Dermis microvascular lymphatic vessel endothelial cell (primary cell): ENCODE measurements around the gene PBX1. TPM values are rescaled to one million over a fixed set of nuclear protein-coding genes. Genes with fewer than 3 reads are reported as not detected.

Source experiments
- DNase-seq, 2 donors: peaks; one replicate each; pipeline versions ENCODE4 v3.0.0 to v3.0.0-alpha.2; 2010; ENCODE audit warnings: low read depth in 2 of 2
- total RNA-seq: library from RNA; depleted of rRNA; stranded (reverse); fragments of >200 nt; gene quantifications from 2 replicates; pipeline ENCODE4 v1.2.1, GENCODE V29; 2014

The PBX1 gene
- total RNA-seq, 1 donor from 2014 or later: 0.39 TPM

DNA sequence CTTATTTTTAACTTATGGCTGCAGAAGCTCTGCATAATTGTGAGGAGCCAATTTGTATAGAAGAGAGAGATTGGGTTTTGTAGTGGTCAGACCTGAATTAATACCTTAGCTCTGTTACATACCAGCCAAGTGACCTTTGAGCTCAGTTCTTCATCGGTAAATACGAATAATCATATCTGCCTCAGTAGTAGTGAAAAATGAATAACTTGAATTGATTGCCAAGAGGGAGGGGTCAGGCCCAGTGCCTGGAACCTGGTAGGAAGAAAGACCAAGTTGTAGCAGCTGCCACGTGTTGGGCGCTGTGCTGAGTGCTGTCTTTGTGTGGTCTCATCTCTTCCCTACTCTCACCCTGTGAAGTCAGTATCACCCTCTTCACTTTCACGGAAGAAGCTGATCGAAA lies 247.5 kb downstream of the PBX1 start:
- DNase-seq: no peak

DNA sequence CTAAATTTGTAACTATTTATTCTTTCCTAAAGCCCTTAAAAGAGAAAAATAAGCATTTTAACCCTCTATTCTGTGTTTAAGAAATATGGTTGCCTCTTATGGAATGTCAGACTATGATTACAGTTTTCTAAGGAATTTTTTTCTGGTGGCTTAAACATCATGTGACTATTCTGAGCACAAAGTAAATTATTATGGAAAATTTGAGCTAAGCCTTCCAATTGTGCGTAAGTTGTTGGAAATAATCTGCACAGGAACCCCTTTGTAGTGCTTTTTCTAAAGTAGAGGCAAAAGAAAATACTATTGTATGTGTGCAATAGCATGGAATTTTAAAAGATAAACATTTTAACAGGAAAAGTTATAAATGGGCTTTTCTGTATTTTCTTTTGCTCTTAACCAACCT lies 254.8 kb downstream of the PBX1 start:
- no peak for DNase-seq

DNA sequence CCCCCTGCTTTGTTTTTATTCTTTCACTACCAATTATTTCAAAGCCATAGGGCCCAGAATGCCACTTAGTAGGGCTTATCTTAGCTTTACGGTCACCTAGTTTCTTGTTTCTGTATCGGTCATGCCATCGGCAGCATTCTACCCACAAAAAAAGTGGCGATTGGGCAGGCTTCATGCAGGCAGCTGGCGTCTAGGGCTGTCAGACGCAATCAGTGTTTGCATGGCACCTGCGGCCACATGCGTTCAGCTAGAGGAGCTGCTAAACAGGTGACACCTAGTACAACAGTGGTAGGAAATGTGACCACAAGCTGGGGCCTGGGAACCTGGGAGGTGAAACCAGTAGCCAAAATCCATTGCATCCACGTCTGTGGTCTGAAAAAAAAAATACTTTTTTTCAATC lies 262.7 kb downstream of the PBX1 start:
- DNase-seq: no peak

DNA sequence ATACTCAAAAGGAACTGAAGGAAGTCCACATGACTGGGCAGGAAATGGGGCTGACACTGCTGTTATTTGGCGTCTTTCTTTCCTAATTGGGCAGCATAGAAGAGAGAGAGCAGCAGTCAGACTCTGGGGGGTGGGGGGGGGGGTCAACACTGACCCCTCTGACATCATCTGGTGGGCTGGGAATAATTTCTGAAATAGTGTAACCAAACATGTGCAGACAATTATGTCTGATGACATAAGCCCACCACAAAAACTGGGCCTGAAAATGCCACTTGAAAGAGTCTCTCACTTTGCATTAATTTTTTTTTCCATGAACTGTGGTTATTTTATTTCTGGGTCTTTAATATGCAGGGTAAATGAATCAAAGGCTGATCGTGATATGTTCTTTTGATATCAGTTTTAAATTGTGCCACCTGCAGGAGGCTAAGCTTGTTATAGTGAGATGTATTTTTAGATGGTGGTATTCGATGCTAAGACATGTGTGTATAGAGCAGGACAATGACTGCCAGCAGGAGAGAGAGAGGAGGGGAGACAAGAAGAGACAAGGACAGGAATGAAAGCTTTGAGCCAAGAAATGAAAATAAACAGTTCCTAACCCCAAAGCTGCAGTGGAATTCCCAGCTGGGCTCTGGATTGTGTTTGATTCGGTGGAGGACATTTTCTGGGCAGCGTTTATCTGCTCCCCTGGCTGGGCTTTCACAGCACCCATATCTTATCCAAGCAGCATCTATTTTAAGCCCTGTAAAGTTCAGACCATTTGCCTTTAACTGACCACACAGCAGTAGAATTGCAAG lies 264.7 kb downstream of the PBX1 start:
- no peak for DNase-seq

DNA sequence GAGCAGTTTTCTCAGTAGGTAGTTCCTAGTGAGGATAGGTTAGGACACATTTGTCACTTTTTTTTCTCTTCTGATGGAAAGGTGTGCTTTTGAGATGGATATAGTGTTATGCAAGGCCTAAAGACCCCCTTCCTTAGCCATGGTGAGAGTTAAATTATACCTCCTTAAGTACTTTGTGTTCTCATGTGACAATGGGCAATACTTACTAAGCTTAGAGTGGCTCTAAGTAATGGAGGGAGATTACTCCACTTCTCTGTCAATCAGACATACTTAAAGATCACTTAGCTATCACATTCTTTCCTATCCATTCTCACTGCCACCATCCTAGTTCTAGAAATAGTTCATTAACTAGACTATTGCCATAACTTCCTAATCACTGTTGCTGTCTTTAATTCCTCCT lies 265.6 kb downstream of the PBX1 start:
- no peak for DNase-seq

DNA sequence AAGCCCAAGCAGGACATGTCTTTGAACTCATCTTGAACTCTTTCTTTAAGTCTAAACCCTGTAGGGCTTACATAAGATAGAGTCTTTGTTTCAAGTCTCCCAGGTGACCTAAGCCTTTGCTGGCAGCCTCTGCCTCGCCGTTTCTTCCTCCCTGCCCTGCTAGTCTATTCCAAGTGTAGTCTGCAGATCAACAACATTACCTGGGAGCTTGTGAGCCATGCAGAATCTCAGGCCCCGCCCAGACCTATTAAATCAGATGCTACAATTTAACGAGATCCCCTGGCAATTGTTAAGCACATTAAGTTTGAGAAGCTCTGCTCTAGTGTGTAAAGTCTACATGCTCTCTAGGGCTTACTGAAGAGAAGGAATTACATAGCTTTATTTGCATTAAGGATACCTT lies 271.6 kb downstream of the PBX1 start:
- no peak for DNase-seq

DNA sequence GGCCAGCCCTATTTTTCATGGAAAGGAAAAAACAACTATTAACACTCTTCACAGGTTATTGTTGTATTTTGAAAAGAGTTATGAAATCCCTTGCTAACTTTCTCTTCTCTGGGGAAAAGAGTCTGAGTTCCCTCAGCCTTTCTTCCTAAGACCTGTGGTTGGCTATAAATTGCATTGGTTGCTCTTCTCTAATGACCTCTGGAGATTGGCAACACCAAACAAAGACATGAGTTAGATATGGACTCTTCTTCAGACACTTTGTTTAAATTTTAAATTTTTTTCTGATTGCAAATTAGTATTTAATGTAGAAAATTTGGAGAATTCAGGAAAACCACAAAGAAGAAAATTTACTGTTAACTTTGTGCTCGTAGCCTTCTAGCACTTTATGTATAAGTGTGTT lies 275.7 kb downstream of the PBX1 start:
- no peak for DNase-seq

DNA sequence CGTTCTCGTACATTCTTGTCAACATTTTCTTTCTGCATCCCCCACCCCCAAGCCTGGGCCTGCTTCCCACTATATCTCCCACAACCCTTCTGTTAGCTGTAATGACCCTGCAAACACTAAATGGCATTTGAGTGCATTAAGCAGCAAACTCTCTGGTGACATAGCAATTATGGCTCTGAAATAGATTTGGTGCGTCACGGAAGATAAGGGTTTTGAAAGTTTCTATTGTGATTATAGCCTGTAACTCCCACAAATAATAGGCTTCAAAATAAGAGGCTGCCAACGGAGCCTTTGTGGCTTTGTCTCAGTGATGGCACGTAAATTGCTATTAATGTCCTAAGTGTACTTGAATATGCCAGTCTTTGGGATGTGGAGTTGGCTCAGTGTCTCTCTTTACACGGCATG lies 277.6 kb downstream of the PBX1 start:
- no peak for DNase-seq

DNA sequence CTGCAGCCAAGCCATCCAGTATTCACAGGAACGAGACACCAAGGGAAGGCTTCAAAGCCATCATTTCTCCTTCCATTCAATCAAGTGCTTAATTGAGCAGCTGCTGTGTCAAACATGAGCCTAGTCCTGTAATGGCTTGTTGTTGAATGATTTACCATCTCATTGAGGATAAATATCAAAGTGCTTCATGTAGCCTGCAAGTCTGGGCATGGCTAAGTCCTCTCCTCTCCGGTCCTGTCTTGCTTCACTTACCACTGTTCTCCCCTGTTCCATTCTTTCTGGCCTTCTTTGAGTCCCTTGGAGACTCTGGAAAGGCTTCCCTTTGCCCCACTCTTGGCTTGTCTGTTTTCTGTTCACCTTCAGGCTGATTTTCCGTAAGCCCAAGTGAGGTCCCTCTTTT lies 279.8 kb downstream of the PBX1 start:
- no peak for DNase-seq

DNA sequence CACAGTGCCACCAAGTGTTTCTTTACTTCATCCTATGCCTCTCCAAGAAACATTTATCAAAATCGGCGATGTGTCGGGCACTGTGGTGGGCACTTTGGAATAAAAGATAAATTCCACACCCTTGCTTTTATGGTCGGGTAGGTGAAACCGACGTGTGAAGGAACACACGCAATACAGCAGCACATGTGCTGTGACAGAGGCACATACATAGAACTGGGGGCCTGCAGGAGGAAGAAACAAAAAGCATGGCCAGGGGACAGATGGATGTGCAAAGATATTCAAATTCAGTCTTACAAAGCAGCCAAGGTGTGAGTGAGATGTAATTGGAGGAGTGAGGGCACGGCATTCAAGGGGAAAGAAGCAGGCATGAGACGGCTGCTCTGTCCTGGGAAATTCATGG lies 282.0 kb downstream of the PBX1 start:
- DNase-seq: no peak

DNA sequence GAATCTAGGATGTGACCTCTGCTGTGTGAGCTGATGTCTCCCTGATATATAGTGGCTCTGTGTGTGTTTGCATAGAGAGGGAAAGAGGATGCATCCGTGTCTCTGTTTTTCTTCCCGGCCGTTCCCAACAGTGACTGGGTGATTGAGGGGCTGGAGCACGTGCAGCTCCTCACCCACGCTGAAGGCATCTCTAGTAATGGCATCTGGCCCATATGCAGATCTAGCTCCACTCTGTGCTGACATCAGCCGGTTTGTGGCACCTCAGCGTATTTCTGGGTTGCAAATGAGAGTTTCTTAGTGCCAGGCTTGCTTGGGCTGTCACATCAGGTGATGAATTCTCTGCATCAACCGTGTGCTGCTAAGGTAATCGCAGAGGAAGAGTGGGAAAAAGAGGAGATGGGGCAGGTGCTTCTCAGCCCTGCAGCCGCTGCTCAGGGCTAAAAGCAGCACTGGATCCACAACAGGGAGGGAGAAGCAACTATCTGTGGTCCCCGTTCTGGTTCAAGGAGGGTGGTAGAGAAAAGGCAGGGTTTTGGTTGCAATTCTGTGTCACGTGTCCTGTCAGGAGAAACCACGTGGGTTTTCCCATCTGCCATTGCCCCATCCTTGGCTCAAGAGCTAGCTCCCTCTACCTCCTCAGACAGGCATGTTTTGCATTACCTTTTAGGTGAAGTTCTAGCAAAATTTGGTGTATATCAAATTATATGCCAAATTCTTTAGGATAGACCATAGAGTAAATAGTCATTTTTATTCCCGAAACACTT lies 282.9 kb downstream of the PBX1 start:
- DNase-seq: no peak

DNA sequence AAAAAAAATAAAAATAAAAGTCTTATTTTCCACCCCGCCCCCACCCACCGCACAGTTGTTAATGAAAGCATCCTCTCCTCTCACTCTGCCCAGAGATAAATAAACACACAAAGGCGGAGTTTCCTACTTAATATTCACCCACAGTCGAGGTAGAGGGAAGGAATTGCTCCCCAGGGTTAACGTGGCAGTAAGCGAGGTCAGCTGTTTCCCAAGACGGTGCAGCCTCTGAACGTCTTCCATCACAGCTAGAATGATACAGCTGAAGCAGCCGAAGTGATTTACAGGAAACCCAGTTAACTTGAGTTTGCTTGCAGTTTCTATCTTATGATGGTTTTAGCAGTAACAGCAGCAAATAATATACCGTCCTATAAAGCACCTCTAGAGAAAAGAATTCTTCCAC lies 283.9 kb downstream of the PBX1 start:
- no peak for DNase-seq

DNA sequence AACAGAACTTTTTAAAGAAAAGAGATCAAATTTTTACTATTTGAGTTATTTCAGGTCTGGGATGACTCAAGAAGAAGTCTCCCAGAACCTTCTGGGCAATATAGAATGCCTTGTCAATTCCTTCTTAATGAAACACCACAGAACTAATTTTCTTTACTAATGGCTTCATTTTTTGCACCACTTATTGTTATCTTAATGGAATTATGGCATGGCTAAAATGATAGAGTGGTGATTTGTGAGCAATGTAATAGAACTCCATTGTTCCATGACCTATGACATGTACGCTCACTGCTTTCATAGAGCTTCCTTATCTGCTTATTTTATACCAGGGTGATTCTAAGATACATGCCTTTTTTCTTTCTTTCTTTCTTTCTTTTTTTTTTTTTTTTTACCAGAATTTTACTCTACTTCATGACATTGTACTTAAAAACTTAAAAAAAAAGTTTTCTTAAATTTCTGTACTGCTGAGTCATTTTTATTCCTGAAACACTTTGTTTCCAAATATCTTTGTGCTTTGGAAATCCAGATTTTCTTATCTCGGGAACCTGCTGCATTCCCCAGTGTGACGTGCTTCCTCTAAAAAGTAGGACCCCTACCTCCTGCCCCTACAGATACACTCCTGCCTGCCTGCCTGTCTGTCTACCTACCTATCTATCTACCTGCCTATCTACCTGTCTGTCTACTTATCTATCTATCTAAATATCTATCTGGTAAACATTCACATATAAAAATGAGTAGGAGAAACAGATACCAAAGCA lies 284.9 kb downstream of the PBX1 start:
- DNase-seq: no peak

DNA sequence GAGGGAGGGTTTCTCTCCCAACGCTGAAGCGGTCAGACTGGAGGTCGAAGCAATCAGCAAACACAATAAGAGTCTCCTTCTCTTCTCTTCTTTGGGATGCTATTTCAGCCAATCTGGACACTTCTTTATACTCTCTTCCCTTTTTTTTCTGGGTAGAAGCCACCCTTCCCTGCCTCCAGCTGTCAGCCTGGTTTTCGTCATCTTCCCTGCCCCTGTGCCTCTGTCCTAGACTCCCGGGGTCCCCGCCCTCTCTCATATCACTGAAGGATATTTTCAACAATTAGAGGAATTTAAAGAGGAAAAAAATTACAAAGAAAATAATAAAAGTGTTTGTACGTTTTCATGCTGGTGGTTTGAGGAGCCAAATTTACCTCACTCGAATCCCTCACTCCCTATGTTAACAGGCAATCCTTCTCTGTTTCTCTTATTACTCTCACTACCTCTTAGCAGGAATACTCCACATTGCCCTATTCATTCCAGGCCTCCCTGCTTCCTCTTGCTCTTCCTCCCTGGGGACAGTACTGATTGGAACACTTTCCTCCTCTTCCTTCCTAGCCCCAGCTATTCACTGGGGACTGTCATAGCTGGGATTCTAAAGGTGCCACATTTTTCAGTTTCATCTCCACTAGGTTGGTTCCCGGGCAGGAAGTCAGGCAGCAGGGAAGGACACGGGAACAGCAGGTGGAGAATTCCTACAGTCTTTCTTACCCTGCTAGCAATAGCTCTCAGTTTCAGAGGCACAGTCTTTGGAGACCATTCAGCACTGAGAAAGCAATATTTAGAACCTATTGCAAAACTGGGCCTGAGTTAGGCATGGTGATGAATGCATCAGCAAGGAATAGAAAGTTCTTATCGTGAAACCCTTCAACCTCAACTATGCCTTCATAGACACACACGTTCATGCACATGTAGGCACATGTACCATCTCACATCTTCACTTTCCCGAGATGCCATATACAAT lies 288.0 kb downstream of the PBX1 start:
- no peak for DNase-seq

DNA sequence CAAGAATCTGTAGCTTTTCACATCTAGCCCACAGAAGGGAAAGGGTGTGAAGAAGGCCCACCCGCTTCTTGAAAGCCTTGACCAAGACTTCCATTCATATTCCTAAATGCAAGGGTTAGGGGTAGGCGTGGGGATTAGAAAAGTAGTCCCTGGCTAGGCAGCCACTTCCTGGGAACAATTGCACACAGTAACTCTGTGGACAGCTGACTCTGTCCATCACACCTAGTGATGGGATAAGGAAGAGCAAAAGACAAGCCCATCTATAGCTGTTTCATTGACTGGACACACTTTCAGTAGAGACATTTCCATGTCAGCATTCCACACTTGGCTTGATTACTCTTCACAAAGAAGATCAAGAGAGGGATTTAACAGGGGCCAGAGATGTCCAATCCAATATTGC lies 294.2 kb downstream of the PBX1 start:
- no peak for DNase-seq

DNA sequence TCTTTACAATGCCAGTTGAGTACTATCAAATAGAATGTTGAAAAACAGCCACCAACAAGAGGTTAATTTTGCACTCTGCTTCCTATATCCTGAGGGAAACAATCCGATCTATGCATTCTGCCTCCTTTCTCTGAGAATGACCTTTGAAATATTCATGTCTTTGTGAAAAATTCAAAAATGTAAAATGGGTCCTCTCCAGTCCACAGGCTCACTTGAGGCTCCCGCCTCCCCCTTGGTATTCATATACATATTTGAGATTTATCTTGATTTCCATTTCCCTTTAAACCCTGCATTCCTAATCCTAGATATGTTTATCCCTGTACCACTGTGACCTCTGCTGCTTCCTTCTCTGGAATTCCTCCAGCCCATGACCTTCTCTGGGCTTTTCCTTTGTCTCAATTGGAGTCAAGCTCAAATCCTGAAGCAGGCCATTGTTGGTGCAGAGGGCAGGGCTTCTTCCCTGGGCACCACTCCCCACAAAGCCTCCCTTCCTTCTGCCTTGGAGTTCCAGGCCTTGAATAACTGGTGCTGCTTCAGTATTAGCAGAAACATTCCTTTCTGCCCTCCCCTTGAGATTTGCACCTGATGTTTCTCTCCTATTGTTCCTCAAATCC lies 296.8 kb downstream of the PBX1 start:
- DNase-seq: no peak

DNA sequence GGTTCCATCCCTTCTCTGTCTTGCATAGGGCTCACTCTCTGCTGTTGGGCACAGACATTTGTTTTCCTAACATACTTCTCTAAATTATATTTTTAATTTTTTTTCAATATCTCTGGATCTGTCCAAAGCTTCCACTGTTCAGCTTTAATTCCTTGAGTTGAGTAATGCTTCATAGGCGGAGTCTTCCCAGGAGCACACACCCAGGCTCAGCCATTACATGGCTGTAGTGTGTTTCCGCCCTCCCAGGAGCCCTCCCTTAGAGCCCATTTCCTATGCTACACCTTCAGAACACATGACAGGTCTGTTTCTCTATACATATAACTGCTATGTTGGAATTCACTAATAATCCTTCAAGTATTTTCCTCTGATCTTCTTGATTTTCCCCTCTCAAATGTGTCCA lies 297.4 kb downstream of the PBX1 start:
- DNase-seq: no peak

DNA sequence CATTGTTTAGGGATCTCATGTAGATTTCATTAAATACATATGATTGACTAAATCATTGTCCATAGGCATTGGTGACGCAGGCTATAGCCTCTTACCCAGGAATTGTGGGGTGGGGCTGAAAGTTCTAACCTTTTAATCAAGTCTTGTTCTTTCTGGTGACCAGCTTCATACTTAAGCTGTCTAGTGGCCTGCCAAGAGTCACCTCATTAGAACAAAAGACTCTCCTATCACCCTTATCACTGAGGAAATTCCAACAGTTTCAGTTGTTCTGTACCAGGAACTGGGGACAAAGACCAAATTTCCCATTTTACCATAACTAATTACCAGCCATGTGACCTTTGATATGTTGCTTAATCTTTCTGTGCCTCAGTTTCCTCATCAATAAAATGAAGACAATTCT lies 298.5 kb downstream of the PBX1 start:
- no peak for DNase-seq

DNA sequence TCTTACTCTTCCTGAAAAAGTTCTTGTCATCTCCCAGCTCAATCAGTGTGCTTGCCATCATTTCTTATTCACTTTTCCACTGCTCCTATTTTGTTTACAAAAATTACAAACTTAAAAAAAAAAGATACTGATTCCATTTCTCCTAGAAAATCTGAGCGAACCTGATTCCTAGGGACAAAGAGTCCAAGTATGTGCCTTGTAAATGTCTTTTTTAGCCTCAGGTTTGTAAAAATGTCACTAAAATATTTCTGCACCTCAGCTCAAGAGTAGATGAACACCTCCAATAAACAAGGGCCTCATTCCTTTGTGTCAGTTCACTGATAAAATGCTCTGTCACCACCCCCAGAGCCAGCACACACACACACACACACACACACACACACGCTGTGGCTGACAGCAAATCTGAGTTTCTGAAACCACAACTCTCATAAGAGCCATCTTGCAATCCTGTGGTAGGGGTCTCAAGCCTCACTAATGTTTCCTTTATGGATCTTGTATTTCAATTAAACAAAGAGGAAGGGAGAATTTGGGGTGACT lies 299.2 kb downstream of the PBX1 start:
- DNase-seq: no peak

DNA sequence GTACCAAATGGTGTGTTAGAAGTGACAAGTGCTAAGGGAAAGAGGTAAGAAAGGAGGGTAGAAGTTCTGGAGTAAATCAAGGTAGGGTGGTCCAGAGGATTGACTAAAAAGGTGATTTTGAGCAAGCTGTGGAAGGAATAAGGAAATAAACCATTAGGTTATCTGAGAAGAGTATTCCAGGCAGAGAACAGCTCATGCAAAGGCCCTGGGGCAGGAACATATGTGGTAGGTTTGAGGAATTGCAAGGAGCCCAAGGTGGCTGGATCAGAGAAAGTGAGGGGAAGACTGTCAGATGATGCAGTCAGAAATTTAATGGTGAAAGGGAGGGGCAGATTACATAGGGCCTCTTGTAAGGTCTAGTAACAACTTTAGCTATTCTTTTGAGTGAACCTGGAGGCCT lies 302.6 kb downstream of the PBX1 start:
- no peak for DNase-seq

DNA sequence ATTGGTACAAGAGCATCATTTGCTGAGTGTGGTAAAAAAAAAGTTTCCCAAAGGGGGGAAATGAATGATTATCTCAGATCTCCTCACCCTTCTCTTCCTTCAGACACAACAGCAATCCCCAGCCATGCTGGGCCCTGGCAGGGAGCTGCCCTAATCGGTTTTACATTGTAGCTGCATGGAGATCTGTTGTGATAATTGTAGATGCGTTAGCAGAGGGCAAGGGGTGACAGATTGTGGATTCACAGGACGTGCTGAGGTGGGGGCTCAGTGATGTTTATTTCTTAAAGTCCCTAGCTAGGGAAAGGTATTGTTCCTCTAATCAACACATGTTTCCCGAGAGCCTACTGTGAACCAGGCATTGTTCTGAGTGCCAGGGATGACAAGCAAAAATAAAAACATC lies 304.1 kb downstream of the PBX1 start:
- DNase-seq: no peak
